GM19239 (cell line): ENCODE results near the gene TACC2.
"Not testable (repeated sequence)": the region's sequence is repeated elsewhere in the genome, so short reads cannot be mapped to it uniquely, and the experiment has no call there.

Experiments used
- DNase-seq: peaks from one replicate; pipeline ENCODE4 v3.0.0; 2011; ENCODE audit warnings: low spot score; ENCODE audit not compliant: insufficient read length
- FAIRE-seq: peaks from 2 replicates; lab custom pipeline; 2011; peaks lifted over from hg19 to GRCh38; lab: Jason Lieb, UNC

The TACC2 gene

DNA sequence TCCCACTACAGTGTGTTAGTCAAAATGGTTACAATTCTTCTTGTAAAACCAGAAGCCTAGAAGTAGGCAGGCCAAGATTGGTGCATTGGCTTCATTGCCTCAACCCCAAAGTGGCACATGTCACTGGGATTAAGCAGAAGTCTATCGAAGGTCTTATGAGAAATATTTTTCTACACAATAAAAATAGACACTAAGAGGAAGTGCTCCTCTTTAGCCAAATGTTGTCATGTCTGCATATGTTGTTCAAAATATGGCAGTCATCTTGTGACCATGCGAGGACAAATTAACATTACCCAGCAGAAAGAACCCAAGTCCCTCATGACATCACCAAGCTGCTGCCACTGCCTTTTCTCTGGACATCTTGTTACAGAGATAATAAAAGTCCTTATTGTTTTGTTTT, 7.6 kb upstream of the TACC2 start:
- no peak for DNase-seq
- FAIRE-seq: no peak

DNA sequence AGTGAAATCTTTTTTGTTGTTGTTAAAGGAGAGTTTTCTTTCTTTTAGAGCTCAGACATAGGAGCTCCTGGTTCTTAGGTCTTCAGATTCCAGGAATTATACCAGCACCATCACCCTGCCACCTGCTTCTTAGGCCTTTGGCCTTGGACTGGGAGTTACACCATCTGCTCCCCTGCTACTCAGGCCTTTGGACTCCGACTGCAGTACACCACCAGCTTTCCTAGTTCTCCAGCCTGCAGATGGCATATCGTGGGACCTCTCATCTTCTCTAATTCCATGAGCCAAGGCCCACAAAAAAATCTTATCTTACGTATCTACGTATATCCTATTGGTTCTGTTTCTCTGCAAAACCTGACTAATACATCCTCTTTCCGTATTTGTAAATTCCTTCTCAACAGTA, 5.1 kb upstream of the TACC2 start:
- DNase-seq (no peak), FAIRE-seq (no peak)

DNA sequence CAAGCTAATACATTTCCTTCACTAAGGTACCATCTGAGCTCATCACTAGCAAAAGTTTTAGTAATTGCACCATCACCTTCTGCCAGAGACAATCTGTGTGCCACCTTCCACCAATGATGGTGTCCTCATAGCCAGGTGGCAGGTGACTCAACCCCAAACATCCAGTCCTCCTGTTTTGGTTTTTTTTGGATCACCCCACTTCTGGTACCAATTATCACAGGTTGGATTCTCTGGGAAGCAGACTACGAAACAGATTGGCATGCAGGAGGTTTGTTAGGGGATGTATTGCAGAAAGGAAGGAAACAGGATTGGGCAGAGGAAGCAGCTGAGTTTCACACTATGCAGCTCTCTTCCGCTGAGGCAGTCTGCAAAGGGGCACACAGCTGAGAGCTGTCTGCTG, 4.5 kb upstream of the TACC2 start:
- FAIRE-seq (no peak), DNase-seq (no peak)

DNA sequence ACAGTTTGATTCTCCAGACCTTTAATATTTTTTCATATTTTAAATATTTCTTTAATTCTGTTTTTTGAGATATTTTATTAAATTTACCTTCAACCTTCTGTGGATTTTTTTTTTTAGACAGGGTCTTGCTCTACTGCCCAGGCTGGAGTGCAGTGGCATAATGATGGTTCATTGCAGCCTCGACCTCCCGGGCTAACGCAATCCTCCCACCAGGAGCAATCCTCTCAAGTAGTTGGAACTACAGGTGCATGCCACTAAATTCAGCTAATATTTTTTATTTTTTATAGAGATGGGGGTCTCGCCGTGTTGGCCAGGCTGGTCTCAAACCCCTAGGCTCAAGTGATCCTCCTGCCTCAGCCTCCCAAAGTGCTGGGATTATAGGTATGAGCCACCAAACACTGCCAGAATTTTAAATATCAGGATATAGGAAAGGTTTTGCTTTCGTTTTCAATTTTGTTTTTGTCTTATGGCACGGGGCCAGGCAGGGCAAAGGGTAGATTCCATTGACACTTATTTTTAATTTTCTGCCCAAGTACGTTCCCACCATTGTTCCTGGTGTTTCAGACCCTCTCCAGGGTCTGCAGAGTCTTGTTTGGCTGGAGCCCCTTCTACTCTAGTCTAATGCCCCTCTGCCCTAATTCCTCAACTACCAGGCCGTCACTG, 1.2 kb downstream of the TACC2 start:
- FAIRE-seq (no peak), DNase-seq (no peak)

DNA sequence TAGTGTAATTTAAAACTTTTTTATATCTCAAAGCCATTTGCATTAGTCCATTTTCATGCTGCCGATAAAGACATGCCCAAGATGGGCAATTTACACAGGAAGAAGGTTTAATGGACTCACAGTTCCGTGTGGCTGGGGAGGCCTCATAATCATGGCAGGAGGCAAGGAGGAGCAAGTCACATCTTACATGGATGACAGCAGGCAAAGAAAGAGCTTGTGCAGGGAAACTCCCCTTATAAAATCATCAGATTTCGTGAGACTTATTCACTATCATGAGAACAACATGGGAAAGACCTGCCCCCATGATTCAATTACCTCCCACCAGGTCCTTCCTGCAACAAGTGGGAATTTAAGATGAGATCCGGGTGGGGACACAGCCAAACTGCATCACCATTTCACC, 2.8 kb downstream of the TACC2 start:
- not testable (repeated sequence) for FAIRE-seq, DNase-seq

DNA sequence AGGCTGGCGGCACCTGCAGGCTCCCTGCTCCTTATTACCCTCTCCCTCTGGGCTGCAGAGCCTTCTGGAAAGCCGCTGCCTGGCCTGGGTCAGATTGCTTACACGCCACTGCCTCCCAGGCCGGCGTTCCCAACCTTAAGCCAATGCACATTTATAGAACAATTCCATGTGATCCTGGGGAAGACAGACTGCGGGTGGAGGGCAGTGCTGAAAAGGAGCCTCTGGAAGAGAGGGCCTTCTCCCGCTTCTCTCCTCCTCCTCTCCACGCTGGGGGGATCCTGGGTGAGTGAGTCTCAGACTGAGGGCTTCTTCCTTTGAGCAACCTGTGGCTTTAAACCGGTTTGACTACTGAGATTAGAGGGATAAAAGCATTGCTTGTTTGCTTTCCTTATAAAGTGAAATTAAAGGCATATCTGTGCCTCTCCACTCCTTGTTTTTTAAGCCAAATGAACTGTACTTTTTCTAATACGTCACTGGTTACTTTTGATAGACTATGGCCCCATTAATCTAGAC, 5.5 kb downstream of the TACC2 start:
- no peak for FAIRE-seq
- no peak for DNase-seq

DNA sequence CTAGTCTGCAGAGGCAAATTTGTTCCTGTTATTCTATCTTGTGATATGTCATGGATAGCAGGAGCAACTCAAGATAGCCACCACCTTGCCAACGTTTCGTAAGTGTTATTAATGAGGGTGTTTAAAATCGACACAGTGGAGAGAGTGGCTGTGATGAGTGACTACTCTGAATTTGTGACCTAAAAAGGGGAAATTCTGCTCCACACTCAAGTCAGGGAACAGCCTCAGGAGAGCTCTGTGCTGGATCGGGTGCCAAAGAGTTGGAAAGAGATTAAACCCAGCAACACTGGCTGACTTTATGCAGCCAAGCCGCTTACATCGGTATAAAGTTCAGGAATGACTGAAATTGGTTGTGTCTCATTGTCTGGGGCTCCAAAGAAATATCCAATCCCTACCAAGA, 9.5 kb downstream of the TACC2 start:
- DNase-seq: no peak
- FAIRE-seq: no peak

DNA sequence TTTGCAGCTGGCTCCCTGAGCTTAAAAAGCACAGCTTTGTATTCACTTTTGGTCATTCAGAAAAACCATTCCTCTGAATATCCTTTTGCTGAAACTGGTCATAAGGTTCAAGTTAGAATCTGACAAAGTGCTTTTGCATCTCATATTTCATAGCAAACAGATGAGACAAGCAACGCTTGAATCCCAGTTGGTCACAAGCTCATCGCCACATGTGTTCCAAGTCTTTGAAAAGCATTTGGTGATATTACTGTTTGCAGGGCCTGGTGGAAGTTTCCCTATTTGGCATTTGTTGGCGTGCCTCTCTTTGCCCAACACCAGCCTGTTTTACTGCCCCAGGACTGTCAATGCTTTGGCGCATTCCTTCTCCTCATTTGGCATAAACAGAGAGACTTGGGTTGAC, 10.3 kb downstream of the TACC2 start:
- no peak for FAIRE-seq

DNA sequence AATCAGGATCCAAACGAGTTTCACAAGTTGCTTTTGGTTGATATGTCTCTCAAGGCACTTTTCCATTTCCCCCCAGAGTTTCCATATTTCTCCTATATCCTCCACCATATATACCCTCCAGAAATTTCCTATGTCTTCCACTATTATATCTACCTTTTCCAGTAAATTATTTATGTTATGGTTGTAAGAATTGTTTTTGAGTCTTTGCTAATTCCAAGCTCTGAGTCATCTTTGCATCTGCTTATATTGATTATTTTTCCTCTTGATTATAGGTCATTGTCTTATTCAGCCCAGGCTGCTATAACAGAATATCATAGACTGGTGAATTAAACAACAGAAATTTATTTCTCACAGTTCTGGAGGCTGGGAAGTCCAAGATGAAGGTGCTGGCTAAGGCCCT, 12.7 kb downstream of the TACC2 start:
- DNase-seq (no peak), FAIRE-seq (no peak)

More for the DNA sequence above, 10.3 kb downstream of the TACC2 start:
- DNase-seq: no peak

DNA sequence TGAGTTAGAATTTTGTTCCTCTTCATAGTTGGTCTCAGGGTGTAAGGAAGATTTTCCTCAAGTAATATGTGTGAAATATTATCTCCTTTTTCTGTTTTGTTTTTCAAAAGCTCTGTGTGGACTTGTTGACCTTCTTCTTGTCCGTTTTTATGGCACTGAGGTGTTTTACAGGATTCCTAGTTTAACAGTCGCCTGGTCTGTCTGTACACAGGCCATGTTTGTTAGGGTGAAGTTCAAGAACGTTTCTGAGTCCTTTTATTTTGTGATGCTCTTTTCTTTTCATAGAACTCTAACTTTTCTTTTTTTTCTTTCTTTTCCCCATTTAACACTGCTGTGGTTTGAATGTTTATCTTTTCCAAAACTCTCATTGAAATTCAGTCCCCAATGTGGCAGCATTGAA, 18.5 kb downstream of the TACC2 start:
- DNase-seq (no peak), FAIRE-seq (no peak)

DNA sequence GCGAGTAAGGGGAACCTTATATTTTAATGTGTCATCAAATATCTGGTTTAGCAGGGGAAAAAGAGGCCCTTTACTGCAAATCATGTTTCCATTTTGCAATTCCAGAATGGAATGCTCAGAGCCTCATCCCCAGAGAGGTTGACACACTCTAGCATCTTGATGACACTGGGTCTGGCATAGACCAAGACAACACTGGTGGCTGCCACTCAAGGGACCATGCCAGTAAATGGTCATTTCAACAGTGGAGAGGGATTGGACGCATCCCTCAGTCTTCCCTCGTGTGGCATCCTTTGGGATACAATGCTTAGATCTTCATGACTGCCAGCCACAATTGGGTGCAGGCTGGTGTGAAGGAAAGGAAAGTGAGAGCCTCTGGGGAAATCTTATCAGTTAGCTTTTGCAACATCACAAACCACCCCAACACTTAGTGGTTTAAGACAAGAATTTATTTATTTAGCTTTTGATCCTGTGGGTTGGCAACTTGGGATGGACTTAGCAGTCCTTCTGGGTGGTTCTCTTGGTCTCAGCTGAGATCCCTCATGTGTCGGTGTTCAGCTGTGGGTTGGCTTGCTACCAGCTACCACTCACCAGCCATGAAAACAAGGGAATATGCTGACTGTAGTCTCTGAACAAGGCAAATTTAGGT, 21.6 kb downstream of the TACC2 start:
- FAIRE-seq: no peak
- DNase-seq: no peak

DNA sequence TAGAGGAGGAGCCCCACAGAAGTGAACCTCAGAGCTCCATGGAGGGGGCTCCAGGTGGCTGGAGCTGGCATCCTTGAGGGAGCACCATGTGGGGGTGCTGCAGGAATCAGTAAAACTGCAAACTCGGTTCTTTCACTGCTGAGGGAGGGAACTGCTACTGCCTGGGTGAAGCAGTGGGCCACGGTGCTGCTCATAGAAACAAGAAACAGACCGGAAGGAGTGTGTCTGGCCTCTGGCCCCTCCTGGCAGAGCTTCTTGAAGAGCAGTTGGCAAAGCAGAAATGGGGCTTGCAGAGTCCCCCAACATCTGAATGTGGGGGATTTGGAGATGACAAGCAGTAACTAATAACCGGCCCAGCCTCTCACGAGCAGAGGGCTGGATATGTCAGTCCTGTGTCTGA, 23.8 kb downstream of the TACC2 start:
- DNase-seq (no peak), FAIRE-seq (no peak)

DNA sequence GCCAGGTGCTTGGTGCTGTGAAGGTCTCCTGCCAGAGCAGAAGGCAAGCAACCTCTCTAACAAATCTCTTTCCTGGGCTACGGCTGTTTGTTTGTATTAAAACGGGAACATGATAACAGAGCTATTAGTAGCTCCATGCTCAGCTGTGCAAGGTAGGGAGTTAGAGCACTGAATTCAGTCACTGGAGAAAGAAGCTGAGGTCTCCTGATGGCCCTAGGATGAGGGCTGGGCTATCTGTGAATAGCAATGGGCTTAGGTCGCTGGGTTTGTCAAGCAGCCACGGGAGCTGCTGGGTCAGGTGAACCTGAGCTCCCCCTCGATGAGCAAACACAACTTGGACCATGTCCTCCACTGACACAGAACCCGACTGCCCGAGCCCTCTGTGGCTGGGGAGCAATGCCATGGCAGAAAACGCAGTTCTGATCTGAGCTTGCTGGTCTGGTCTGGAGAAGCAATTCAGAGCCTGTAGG, 24.4 kb downstream of the TACC2 start:
- no peak for FAIRE-seq
- DNase-seq: no peak

DNA sequence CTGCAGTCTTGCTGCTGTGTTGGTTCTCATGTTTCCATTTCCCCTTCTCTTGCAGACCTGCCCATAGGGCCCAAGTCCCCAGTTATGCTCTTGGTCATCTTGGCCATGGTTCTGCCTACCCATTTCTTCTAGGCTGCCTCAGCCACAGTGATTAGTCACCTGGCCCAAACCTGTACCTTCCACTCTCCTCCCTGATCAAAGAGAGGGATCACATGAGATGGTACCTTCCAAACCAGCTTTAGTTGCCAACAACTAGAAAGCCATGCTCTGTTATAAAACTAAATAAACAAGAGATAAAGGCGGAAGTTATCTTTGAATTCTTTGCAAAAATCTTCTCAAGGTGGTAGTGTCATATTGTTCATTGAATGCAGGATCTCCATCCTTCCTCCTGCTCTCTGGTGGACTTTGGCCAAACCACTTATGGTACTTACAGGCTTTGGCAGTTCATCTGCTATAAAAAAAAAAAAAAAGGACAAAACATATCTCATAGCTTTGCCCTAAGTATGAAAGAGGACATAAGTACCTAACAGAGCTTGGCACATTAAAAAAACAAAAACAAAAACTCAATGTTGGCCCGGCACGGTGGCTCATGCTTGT, 25.8 kb downstream of the TACC2 start:
- FAIRE-seq: no peak

DNA sequence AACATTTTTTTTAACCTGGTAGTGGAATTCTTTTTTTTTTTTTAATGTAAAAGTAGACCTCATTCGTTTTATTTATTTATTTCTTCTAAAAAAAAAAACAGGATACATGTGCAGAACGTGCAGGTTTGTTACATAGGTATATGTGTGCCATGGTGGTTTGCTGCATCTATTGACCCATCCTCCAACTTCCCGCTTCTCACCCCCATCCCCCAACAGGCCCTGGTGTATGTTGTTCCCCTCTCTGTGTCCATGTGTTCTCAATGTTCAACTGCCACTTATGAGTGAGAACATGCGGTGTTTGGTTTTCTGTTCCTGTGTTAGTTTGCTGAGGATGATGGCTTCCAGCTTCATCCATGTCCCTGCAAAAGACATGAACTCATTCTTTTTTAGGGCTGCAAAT, 29.0 kb downstream of the TACC2 start:
- FAIRE-seq, DNase-seq: not testable (repeated sequence)

More for the DNA sequence above, 25.8 kb downstream of the TACC2 start:
- no peak for DNase-seq

DNA sequence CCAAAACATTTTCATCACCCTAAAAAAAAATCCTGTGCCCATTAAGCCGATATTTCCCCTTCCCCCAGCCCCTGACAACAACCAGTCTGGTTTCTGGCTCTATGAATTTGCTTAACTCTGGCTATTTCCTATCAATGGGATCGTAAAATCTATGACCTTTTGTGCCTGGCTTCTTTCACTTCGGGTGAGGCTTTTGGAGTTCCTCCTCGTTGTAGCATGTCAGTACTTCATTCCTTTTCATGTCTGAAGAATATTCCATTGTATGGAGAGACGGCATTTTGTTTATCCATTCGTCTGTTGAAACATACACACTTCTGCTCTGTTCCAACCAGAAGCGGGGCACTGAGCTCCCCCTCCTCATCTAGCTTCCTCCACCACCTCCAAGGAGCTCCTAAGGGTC, 29.5 kb downstream of the TACC2 start:
- DNase-seq: no peak
- no peak for FAIRE-seq

DNA sequence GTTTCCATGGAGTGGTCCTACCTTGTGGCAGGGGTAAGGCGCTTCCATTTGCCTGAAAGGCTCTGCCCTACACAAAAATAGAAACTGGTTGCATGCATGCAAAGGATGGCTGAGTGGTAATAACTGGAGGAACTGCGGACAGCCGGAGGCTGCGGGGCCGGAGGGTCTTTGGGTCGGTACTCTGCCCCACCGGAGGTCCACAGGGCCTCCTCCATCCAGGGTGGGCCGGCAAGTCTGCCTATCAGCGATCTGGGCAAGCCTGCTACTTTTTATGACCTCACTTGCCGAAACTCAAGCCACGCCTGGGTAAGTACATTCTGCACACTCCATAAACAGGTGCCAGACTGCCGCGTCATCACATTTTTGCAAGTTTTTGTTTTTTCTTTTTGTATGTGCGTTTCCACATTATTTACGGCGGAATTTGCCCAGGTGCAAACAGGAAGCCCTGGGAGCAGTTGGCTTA, 30.0 kb downstream of the TACC2 start:
- DNase-seq (no peak), FAIRE-seq (no peak)

DNA sequence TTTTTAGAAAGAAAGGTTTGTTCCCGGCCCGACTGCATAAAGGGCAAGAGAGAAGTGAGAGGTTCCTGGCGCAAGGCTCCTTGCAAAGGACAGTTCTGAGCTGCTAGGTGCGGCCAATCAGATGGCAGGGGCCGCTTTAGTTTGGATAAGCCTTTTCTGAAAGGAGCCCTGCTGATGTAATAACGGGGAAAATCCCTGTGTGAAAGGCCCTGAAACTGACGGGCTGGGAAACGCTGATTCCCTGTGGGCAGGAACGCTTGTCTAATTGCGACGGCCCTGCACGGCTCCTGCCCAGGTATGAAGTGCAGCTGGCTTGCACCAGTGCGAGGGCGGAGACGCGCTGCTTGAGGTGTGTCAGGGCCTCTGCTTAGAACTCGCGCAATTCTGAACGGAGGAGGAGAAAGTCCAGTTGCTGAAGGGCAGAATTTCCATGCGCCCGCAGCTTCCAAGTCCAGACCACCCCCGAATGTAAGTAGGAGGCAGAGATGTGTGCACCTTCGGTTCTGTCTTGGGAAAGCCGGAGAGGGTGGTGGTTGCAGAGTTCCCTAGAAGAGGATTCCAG, 30.5 kb downstream of the TACC2 start:
- DNase-seq: no peak

DNA sequence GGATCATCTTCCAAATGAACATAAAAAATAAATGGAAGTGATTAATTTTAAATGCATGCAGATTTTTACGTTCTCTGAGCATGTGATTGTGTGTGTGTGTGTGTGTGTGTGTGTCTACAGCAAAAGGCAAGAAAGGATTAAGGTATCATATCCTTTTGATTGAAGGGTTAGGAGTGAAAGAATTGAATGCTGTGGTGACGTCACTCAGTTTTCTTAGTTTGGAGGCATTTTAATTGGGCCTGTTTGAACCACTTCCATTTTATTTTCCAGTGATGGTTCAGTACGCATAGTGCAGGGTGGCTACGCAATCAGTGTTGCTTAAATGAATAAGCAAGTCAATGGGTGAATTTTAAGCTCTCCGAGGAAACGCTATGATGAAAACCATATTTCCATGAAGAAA, 31.3 kb downstream of the TACC2 start:
- no peak for FAIRE-seq
- DNase-seq: no peak

More for the DNA sequence above, 30.5 kb downstream of the TACC2 start:
- FAIRE-seq: no peak

DNA sequence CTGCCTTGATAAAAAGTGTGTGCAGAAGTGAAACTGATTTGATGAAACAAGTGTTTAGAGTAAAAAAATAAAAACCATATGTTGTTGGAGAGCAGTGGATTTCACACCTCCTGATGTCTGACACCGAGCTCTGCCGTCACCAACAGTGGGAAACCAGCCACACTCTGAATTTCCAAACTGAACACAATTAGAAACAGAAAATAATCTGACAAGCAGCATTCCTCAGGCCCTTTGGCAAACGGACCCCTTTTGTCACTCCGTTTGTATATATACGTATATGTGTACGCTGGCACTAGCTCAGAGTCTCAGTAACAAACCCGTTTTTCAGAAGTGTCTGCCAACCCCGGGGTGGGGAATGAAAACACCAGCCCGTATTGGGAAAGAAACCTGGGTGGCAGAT, 32.4 kb downstream of the TACC2 start:
- FAIRE-seq: no peak
- no peak for DNase-seq

DNA sequence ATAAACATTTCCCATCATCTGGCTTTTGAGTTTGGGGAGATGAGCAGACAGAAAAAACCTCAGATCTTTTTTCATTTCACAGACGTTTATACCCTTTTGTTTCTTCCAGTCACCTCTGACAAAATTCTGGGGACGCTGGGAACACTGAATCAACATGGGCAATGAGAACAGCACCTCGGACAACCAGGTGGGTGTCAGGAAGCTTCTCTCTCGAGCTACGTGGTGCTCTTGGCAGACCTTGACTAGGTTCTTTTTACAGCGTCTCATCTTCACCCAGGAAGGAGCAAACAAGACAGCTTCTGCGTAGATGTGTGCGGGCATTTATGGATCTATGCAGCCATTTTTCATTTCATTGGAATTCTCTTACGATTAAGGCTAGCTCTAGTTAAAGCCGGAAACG, 32.9 kb downstream of the TACC2 start:
- FAIRE-seq (no peak), DNase-seq (no peak)
